Left lung (tissue), 10 donors: ENCODE data around the gene LRRK1. TPM values are rescaled to one million over a fixed set of nuclear protein-coding genes. Genes with fewer than 3 reads are reported as not detected.

Experiments
- ATAC-seq: fragments of 200-7000 bp; cut with Tn5 transposase; one replicate; pipeline ENCODE4 v1.9.1; 2020; ENCODE audit warnings: moderate library complexity
- DNase-seq, 4 donors: peaks; one replicate each; pipeline ENCODE4 v3.0.0-alpha.2; 2013 to 2020
- H3K27ac ChIP-seq, 2 donors: fragments of 200-600 bp; sonication (generic) in 1 of 2; one replicate each; pipeline versions ENCODE4 v1.5.0 to v1.8.0; 2020 to 2021
- H3K27me3 ChIP-seq, 2 donors: fragments of 200-600 bp; sonication (generic) in 1 of 2; one replicate each; pipeline versions ENCODE4 v1.5.0 to v1.8.0; 2020 to 2021
- H3K36me3 ChIP-seq, 2 donors: fragments of 200-600 bp; sonication (generic) in 1 of 2; one replicate each; pipeline versions ENCODE4 v1.5.0 to v1.8.0; 2020 to 2021
- H3K4me1 ChIP-seq, 2 donors: fragments of 200-600 bp; one replicate each; pipeline ENCODE4 v1.8.0; 2021
- H3K4me3 ChIP-seq, 2 donors: fragments of 200-600 bp; sonication (generic) in 1 of 2; one replicate each; pipeline versions ENCODE4 v1.5.0 to v1.8.0; 2020 to 2021; ENCODE audit warnings: mild to moderate bottlenecking in 1 of 2
- H3K9me3 ChIP-seq, 2 donors: fragments of 200-600 bp; sonication (generic) in 1 of 2; one replicate each; pipeline versions ENCODE4 v1.5.0 to v1.8.0; 2020 to 2021
- intact Hi-C, 2 donors: fragments of 100-400 bp; cut with DNase I; formaldehyde crosslinking; loops; one replicate each; pipeline versions ENCODE4 v1.11.2 to v1.14.2; 2022
- polyA plus RNA-seq, 6 donors: library from polyadenylated mRNA; unstranded; fragments of 120-200 nt; gene quantifications; one replicate each; pipeline ENCODE4 v1.2.1, GENCODE V29; 2013; ENCODE audit not compliant: insufficient read length in 6 of 6
- total RNA-seq, 2 donors: library from RNA; stranded (reverse); fragmentation: NEBNext Ultra II Directional; extraction: Animal tissue kit (Norgen Biotek cat#: 25700); gene quantifications; one replicate each; pipeline ENCODE4 v1.2.1, GENCODE V29; 2021
- TF ChIP-seq, protein P1 (sequence below), 2 donors: fragments of 200-600 bp; sonication (generic) in 1 of 2; IDR thresholded peaks; one replicate each; pipeline versions ENCODE4 v1.5.0 to v1.8.0; 2021; ENCODE audit warnings: antibody characterized with exemption in 2 of 2
- donor health status: DM: no; HTN: yes; CAD: no.
- donor health status: DM: no; HTN: no; CAD: no.

The LRRK1 gene
- total and polyA plus RNA-seq, 8 donors, result 1.9 to 24.2 (median 3.0) TPM

DNA sequence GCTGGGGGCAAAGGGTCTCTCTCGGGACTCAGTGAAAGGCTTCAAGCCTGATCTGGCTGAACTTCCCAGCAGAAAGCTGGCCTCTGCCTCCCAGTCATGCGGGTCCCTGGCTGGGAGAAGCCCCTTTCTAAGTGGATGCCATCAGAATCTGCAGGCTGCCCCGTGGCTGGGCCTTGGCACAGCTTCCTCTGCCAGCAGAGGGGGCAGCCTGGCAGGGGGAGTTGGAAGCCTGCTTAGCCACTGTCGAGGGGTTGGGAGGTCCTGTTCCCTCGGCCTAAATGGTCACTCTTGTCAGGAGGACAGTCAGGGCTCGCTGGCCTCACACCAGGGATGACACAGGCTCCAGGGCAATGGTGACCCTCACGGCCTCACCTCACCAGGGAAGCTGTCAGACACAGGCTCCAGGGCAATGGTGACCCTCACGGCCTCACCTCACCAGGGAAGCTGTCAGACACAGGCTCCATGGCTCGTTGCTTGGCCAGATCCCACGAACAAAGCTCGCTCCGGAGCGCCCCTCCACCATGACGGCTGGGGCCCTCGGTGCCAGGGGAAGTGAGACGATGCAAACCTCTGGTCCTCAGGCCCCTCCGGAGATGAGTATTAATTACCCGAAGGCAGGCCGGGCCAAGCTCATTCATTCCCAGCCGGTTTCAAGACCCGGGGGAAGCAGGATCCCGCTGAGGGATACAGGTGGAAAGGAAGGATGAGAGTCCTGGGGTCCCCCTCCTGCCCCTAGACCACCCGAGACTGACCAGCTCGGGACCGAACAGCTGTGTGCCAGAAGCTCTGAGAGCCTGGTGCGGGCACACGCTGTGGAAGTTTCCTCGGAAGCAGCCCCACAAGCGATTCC lies 181.7 kb downstream of the LRRK1 start:
- intact Hi-C loops, result no loop called here
- TF ChIP-seq, protein P1, sequence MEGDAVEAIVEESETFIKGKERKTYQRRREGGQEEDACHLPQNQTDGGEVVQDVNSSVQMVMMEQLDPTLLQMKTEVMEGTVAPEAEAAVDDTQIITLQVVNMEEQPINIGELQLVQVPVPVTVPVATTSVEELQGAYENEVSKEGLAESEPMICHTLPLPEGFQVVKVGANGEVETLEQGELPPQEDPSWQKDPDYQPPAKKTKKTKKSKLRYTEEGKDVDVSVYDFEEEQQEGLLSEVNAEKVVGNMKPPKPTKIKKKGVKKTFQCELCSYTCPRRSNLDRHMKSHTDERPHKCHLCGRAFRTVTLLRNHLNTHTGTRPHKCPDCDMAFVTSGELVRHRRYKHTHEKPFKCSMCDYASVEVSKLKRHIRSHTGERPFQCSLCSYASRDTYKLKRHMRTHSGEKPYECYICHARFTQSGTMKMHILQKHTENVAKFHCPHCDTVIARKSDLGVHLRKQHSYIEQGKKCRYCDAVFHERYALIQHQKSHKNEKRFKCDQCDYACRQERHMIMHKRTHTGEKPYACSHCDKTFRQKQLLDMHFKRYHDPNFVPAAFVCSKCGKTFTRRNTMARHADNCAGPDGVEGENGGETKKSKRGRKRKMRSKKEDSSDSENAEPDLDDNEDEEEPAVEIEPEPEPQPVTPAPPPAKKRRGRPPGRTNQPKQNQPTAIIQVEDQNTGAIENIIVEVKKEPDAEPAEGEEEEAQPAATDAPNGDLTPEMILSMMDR (IDR thresholded peaks at IDR 0.05), result no peak
- no peaks in the 10 kb centered on the region for H3K27me3 ChIP-seq
- peaks cover 0 to 5% of the 10 kb centered on the region in 2 donors for H3K9me3 ChIP-seq
- H3K27ac ChIP-seq, result no peak overlapping the region
- no peak for ATAC-seq
- no peak overlapping the region for H3K4me3 ChIP-seq
- H3K36me3 ChIP-seq, result no peaks in the 10 kb centered on the region
- H3K4me1 ChIP-seq, result no peaks in the 10 kb centered on the region
- no peak for DNase-seq

DNA sequence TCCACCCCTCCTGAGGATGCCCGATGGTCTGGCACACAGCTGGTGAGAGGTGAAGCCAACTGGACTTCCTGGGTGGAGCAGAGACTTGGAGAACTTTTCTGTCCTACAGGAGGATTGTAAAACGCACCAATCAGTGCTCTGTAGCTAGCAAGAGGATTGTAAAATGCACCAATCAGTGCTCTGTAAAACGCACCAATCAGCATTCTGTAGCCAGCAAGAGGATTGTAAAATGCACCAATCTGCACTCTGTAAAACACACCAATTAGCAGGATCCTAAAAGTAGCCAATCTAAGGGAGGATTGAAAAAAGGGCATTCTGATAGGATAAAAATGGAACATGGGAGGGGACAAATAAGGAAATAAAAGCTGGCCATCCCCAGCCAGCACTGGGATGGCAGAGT lies 182.5 kb downstream of the LRRK1 start:
- TF ChIP-seq, protein P1 (IDR thresholded peaks at IDR 0.05), result no peak
- Histone ChIP-seq H3K27ac (no peak overlapping the region), H3K9me3 (peaks cover 0 to 5% of the 10 kb centered on the region in 2 donors), H3K27me3 (no peaks in the 10 kb centered on the region), H3K4me1 (no peaks in the 10 kb centered on the region), H3K36me3 (no peaks in the 10 kb centered on the region), H3K4me3 (no peak overlapping the region)
- DNase-seq, result no peak
- ATAC-seq, result no peak
- intact Hi-C loops, result no loop called here

DNA sequence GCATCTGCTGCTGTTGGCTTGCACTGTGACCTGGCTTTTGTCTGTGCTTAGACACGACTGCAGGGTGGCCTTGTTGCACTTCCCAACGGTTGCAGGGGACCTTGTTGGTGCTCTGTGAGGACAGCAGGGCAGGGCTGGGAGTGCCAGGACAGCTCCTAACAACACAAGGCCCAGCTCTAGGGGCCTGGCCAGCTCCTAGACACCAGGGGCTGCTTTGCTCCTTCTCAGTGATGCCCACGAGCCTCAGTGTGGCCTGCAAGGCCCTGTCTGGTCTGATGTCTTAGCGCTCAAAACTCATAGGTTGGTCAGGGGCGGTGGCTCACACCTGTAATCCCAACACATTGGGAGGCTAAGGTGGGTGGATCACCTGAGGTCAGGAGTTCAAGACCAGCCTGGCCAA lies 183.6 kb downstream of the LRRK1 start:
- DNase-seq, result no peak
- H3K4me3 ChIP-seq, result no peak overlapping the region
- H3K36me3 ChIP-seq, result no peaks in the 10 kb centered on the region
- TF ChIP-seq, protein P1 (IDR thresholded peaks at IDR 0.05), result no peak
- no peak for ATAC-seq
- no peaks in the 10 kb centered on the region for H3K4me1 ChIP-seq
- intact Hi-C loops, result no loop called here
- H3K9me3 ChIP-seq, result peaks cover 0 to 5% of the 10 kb centered on the region in 2 donors
- no peak overlapping the region for H3K27ac ChIP-seq
- H3K27me3 ChIP-seq, result no peaks in the 10 kb centered on the region

DNA sequence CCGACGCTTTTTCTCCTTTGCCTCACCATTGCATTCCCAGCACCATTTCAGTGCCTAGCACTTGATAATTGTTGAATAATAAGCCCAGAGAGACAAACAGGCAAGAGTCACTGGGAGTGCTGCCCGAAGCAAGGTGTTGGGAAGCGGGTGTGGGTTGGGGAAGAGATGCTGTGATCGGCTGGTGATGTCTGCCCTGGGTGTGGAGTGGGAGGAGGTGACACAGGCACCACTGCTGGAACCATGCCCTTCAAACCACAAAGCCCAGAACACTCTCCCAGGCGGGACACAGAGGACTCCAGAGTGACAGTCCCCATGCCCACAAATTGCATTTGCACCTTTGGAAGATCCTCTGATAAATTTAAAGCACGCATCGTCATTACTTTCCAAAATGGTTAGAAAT lies 184.4 kb downstream of the LRRK1 start:
- H3K27me3 ChIP-seq, result no peaks in the 10 kb centered on the region
- intact Hi-C loops, result no loop called here
- no peak overlapping the region for H3K27ac ChIP-seq
- H3K9me3 ChIP-seq, result peaks cover 0 to 5% of the 10 kb centered on the region in 2 donors
- TF ChIP-seq, protein P1 (IDR thresholded peaks at IDR 0.05), result no peak
- no peaks in the 10 kb centered on the region for H3K4me1 ChIP-seq
- DNase-seq, result no peak
- no peak overlapping the region for H3K4me3 ChIP-seq
- H3K36me3 ChIP-seq, result no peaks in the 10 kb centered on the region
- ATAC-seq, result no peak

DNA sequence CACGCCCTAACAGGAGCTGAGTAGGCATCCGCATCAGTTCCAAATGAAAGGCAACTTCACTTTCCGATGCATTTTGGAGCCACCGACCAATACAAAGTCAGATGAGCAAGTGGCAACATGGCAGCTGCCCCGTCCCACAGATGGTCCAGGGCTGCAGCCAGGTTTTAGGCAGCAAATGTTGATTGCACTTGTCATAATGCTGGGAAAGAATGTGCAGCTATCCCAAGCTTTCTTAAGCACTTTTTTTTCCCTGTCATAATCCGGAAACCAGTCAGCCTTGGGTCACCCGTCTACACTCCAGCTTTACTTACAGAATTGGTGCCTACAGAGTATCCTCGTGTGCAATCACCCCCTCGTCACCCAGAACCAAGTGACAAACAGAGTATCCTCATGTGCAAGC lies 185.0 kb downstream of the LRRK1 start:
- Histone ChIP-seq H3K27me3 (no peaks in the 10 kb centered on the region), H3K4me3 (no peak overlapping the region), H3K9me3 (peaks cover 0 to 5% of the 10 kb centered on the region in 2 donors), H3K27ac (no peak overlapping the region), H3K36me3 (no peaks in the 10 kb centered on the region), H3K4me1 (no peaks in the 10 kb centered on the region)
- intact Hi-C loops, result no loop called here
- ATAC-seq (no peak), DNase-seq (no peak)
- TF ChIP-seq, protein P1 (IDR thresholded peaks at IDR 0.05), result no peak
